ENCODE measurements around the gene GPR171.

The GPR171 gene

DNA sequence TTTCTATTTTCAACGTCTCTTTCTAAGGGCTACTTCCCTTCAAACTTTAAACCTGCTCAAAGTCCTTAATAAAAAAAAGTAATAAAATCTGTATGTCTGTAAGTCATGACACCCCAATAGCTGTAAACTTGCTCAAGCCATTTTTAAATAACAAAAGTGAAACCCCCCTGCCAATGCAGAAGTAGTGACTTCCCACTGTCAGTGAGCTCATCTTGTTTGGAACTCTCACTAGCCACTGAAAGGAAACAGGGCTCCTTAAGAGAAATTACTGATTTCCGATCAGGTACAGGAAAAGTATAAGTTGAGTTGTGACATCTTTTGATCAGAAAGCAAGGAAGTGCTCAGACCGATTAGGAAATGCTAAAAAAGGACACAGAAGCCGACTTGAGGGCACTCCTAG lies 27.6 kb upstream of the GPR171 start:
- TF ChIP-seq, protein P1, sequence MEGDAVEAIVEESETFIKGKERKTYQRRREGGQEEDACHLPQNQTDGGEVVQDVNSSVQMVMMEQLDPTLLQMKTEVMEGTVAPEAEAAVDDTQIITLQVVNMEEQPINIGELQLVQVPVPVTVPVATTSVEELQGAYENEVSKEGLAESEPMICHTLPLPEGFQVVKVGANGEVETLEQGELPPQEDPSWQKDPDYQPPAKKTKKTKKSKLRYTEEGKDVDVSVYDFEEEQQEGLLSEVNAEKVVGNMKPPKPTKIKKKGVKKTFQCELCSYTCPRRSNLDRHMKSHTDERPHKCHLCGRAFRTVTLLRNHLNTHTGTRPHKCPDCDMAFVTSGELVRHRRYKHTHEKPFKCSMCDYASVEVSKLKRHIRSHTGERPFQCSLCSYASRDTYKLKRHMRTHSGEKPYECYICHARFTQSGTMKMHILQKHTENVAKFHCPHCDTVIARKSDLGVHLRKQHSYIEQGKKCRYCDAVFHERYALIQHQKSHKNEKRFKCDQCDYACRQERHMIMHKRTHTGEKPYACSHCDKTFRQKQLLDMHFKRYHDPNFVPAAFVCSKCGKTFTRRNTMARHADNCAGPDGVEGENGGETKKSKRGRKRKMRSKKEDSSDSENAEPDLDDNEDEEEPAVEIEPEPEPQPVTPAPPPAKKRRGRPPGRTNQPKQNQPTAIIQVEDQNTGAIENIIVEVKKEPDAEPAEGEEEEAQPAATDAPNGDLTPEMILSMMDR (conservative IDR thresholded peaks at IDR 0.05; ENCODE audit: low read length), result no peak
- DNase-seq (ENCODE audit: low read depth), result no peak
- no peak overlapping the region for H3K4me3 ChIP-seq (ENCODE audit: low read length)

DNA sequence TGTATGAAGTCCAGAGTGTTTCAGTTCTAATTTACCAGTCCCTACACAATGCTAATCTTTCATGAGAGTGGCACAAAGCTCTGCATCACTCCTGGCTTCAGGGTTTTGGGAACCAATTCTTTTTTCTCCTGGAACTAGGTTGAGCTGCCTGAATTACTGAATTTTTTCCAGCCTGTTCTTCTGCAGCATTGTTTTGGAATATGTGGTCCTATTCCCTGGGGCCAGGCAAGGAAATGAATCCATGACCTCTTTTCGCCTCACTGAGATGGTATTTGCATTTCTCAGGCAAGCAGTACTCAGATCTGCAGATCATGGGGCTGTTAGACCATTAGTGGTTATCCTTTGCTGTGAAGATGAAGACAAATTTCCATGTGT lies 25.6 kb upstream of the GPR171 start:
- DNase-seq (ENCODE audit: low read depth), result peak; percentile 69
- no peak overlapping the region for H3K4me3 ChIP-seq (ENCODE audit: low read length)
- TF ChIP-seq, protein P1 (conservative IDR thresholded peaks at IDR 0.05; ENCODE audit: low read length), result no peak

DNA sequence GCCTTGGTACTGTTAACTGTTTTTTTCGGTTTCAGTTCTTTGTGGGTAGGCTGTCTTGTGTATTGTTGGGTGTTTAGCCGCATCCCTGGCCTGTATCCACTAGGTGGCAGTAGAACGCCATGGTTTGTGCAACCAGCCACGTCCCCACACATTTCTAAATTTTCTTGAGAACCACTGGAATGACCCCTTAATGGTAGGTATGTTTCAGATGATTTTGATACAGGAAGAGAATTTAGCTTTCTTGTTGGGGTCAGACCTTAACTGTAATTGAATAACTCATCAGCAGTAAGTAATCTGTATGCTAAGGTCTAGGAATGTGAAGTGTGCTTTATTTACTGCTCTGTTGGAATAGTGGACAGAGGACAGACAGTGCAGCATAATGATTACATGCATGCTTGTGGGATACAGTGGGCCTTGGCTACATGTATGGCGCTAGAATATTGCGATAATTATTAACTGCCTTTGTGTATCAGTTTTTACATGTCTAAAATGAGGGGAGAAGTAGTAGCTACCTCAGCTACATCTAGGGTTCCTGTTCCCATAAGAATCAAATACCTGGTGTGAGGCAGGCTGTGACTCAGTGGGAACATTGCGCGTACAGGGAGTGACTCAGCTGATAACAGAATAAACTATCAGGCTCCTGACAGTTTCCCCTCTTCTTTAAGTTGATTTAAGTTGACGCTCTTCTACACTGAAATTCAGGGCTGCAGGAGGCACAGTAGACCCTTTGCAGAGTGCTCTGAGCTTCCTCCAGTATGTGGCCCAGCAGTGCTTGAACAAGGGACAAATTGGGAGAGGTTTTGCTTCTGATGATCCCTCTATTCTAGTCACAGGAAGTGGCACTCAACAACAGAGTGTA lies 25.0 kb upstream of the GPR171 start:
- TF ChIP-seq, protein P1 (conservative IDR thresholded peaks at IDR 0.05; ENCODE audit: low read length), result peak; percentile 95
- peak; percentile 69 for DNase-seq (ENCODE audit: low read depth)
- H3K4me3 ChIP-seq (ENCODE audit: low read length), result no peak overlapping the region

DNA sequence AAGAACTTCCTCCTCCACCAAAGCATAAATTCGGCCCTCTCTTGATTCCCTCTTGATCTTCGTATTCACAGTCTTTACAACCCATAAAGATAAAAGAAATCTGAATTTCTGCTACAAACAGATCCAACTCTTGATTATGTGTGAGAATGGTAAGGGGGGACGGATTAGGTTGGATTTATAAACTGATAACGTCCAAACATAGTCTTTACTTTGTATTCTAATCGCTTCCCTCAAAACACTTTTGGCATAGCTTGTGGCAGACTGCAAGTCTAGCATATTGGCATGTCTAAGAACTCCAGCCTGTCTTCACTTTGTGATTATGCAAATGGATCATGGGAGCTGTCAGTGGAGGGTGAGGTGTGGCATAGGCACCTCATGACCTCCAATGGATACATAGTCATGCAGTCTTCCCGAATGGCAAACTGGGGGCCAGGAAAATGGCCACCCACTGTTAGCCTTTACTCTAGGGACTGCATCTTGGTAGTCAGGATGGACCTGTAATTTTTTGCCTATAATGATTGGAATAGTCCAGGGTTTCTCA lies 24.3 kb upstream of the GPR171 start:
- no peak for DNase-seq (ENCODE audit: low read depth)
- TF ChIP-seq, protein P1 (conservative IDR thresholded peaks at IDR 0.05; ENCODE audit: low read length), result no peak
- no peak overlapping the region for H3K4me3 ChIP-seq (ENCODE audit: low read length)

DNA sequence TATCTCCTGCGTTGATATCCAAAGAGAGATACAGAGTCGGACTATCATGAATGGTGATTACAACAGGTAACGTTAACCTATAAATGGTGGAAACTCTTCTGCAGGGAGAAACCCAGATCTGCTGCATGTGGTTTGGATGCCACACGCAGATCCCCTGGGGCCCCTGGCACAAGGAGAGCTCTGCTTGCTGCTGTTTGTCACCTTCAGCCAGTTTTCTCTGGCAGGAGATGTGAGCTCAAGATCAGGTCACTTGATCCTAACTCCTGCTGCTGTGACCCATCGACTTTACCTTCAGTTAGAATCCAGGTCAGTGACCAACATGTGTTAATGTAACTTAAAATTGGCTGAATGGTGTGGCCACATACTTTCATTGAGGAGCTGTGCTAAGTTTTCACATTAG lies 23.8 kb upstream of the GPR171 start:
- no peak overlapping the region for H3K4me3 ChIP-seq (ENCODE audit: low read length)
- TF ChIP-seq, protein P1 (conservative IDR thresholded peaks at IDR 0.05; ENCODE audit: low read length), result no peak
- DNase-seq (ENCODE audit: low read depth), result no peak

DNA sequence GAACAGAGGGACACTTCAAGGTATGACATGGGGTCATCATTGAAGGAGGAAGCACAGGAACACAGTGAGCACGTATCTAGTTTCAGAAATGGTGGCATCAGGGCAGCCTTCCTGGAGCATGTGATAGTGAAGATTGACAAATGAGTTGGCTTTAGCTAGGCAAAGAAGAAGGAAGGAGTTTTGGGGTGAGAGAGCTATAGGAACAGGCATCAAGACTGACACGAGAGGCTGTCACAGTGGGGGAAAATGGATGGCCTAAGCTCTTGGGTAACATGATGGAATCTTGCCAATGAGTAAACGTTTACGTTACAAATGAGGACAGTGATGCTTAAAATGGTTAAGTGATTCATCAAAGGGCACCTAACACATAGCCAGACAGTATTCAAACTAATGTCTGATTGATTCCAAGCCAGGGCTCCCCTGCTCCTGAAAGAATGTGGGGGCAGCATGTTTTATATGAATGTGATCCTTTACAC lies 23.1 kb upstream of the GPR171 start:
- peak; percentile 64 for DNase-seq (ENCODE audit: low read depth)

More for the DNA sequence above, 23.1 kb upstream of the GPR171 start:
- TF ChIP-seq, protein P1 (conservative IDR thresholded peaks at IDR 0.05; ENCODE audit: low read length), result no peak
- H3K4me3 ChIP-seq (ENCODE audit: low read length), result no peak overlapping the region

Measured in AG10803 (cell line).